Heart left ventricle (tissue), 13 donors: ENCODE measurements around the gene CDH23.

Source experiments
- CTCF ChIP-seq, 12 donors: fragments of 200-600 bp; sonication (generic) in 4 of 12; IDR thresholded peaks; one replicate each; pipeline versions ENCODE4 v1.5.0 to v1.8.0; 2018 to 2022; ENCODE audit warnings: antibody characterized with exemption in 12 of 12, mild to moderate bottlenecking in 5 of 12
- POLR2A ChIP-seq, 2 donors: fragments of 450-650 bp; IDR thresholded peaks; one replicate each; pipeline ENCODE4 v1.6.1; 2017; ENCODE audit warnings: antibody characterized with exemption in 2 of 2, mild to moderate bottlenecking in 2 of 2, moderate library complexity in 2 of 2
- donor health status: ischemic (EF 13 %, LVEDD 7.1; RV severe dilation, severe dysfunction).
- donor health status: DM: no; HTN: yes; CAD: no.
- donor health status: DM: no; HTN: no; CAD: no.
- donor health status: ischemic (EF 25% LVEDD 6.9; RV normal size, moderate dysfunction).
- donor health status: ischemic (EF 25% LVEDD 5.7; RV mildly dilated, moderate dysfunction).
- donor health status: ischemic (EF 35%, LVEDD 5.7; RV mildly dilated, moderate dysfunction).
- donor health status: nonischemic (EF 11% LVEDD 7.7; RV severe dilation, severe dysfunction).
- donor health status: DM: yes; HTN: yes; CAD: no.
- donor health status: PGD.
- donor health status: ischemic (EF 29% LVEDD 5.4; RV normal size, mild dysfunction).
- donor health status: nonischemic (EF 23%, LVEDD 6.1; RV moderate dilation, normal function).

- TF ChIP-seq CTCF (IDR thresholded peaks at IDR 0.05): no peak
- no peak for TF ChIP-seq POLR2A (IDR thresholded peaks at IDR 0.05)
Observed at GRCh38 chr10:71719464-71720201, 322.9 kb downstream of the CDH23 start, which contains the start of gene C10orf105.
